ENCODE data around the gene ANKRD52. TPM values are rescaled to one million over a fixed set of nuclear protein-coding genes. Genes with fewer than 3 reads are reported as not detected.
"Not testable (repeated sequence)": the region's sequence is repeated elsewhere in the genome, so short reads cannot be mapped to it uniquely, and the experiment has no call there.

The ANKRD52 gene
- total RNA-seq, 1 experiment from 2014 or later: 45.3 TPM

DNA sequence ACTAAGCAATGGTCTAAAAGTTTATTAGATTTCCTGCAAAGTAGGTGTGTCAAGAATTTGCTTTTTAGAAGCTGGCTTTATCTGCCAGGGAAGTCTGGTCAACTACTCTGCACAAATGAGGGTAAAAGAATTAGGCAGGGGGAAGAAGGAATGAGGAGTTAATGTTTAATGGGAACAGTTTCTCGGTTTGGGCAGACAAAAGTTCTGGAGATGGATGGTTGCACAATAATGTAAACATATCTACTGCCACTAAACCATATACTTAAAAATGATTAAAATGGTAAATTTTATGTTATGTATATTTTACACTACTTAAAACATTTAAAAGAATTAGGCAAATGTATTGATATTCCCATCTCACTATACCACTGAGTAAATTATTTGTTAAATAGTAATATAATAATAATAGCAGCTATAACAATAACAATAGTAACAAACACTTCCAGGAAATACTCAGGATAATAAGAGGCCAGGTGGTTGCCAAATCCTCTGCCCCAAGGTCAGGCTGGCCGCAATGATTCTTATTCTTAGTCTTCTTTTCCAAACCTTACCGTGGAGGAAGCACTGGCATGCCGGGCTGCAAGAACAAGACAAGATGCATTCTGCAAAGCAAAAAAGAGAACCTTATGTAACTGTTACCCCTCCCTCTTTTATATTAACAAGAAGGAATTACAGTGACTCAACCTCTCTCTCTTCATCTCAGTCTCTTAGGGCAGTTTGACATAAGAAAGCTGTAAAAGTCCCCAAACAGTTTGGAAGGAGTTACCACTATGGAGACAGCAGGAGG, 28.1 kb upstream of the ANKRD52 start:
- peaks cover 68% of the 10 kb centered on the region for H3K36me3 Mint-ChIP-seq (ENCODE audit: insufficient read depth, unreplicated experiment)
- H3K4me1 Mint-ChIP-seq (ENCODE audit: low read depth, unreplicated experiment): peaks cover 10% of the 10 kb centered on the region
- H3K27me3 Mint-ChIP-seq (ENCODE audit: unreplicated experiment): no peaks in the 10 kb centered on the region
- no TSS peak for BruUV-seq (replicated peaks)
- no peak for DNase-seq
- TF ChIP-seq, protein P1, sequence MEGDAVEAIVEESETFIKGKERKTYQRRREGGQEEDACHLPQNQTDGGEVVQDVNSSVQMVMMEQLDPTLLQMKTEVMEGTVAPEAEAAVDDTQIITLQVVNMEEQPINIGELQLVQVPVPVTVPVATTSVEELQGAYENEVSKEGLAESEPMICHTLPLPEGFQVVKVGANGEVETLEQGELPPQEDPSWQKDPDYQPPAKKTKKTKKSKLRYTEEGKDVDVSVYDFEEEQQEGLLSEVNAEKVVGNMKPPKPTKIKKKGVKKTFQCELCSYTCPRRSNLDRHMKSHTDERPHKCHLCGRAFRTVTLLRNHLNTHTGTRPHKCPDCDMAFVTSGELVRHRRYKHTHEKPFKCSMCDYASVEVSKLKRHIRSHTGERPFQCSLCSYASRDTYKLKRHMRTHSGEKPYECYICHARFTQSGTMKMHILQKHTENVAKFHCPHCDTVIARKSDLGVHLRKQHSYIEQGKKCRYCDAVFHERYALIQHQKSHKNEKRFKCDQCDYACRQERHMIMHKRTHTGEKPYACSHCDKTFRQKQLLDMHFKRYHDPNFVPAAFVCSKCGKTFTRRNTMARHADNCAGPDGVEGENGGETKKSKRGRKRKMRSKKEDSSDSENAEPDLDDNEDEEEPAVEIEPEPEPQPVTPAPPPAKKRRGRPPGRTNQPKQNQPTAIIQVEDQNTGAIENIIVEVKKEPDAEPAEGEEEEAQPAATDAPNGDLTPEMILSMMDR (IDR thresholded peaks at IDR 0.05; ENCODE audit: unreplicated experiment): no peak
- peak overlapping the region; percentile 8 for H3K27ac Mint-ChIP-seq (ENCODE audit: unreplicated experiment)
- intact Hi-C loops (cut with micrococcal nuclease; ENCODE audit: unreplicated experiment): no loop called here
- H3K9me3 Mint-ChIP-seq (ENCODE audit: low read depth, unreplicated experiment): no peaks in the 10 kb centered on the region
- H3K4me3 Mint-ChIP-seq (ENCODE audit: low read depth, unreplicated experiment): no peak overlapping the region
- CTCF ChIA-PET: interaction anchor here (0.9 kb wide), 1 partner anchor 28 kb away, joined by 3 read pairs; the partner anchor contains the start of gene ANKRD52

DNA sequence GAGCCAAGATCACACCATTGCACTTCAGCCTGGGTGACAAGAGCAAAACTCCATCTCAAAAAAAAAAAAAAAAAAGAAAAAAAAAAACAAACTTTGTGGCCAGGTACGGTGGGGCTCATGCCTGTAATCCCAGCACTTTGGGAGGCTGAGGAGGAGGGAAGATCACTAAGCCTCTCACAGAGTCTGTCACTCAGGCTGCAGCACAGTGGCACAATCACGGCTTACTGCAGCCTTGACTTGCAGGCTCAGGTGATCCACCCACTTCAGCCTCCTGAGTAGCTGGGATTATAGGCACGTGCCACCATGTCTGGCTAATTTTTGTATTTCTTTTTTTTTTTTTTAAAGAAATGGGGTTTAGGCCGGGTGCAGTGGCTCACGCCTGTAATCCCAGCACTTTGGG, 26.1 kb upstream of the ANKRD52 start:
- H3K27me3 Mint-ChIP-seq (ENCODE audit: unreplicated experiment): not testable (repeated sequence)

DNA sequence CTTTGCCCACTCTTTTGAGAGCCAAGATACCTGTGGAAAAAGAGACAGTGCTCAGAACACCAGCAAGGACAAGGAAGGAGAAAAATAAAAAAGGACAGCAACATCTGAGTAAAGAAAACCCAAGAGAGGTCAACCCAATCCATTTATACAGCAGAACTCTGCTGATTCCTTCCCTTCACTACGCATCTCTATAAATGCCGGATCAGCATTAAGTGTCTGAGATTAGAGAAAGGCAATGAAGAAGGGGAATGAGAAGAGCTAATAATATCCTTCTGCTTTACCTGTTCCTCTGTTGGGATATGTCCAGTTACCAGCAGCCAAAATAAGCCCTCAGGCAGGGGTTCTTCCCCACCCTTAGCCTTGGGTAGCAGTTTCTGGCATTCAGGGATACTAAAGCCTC, 24.4 kb upstream of the ANKRD52 start:
- intact Hi-C loops (cut with micrococcal nuclease; ENCODE audit: unreplicated experiment): no loop called here
- DNase-seq: no peak
- Mint-ChIP-seq H3K9me3 (ENCODE audit: low read depth, unreplicated experiment) (no peaks in the 10 kb centered on the region), H3K4me3 (ENCODE audit: low read depth, unreplicated experiment) (no peak overlapping the region), H3K27ac (ENCODE audit: unreplicated experiment) (no peak overlapping the region), H3K4me1 (ENCODE audit: low read depth, unreplicated experiment) (peaks cover 6% of the 10 kb centered on the region), H3K27me3 (ENCODE audit: unreplicated experiment) (no peaks in the 10 kb centered on the region), H3K36me3 (ENCODE audit: insufficient read depth, unreplicated experiment) (peaks cover 78% of the 10 kb centered on the region)
- CTCF ChIA-PET: no interaction called here
- TF ChIP-seq, protein P1 (IDR thresholded peaks at IDR 0.05; ENCODE audit: unreplicated experiment): no peak
- no TSS peak for BruUV-seq (replicated peaks)

More for the DNA sequence above, 26.1 kb upstream of the ANKRD52 start:
- DNase-seq; H3K4me3 Mint-ChIP-seq (ENCODE audit: low read depth, unreplicated experiment); H3K27ac Mint-ChIP-seq (ENCODE audit: unreplicated experiment); intact Hi-C loops (cut with micrococcal nuclease; ENCODE audit: unreplicated experiment); H3K4me1 Mint-ChIP-seq (ENCODE audit: low read depth, unreplicated experiment); BruUV-seq (replicated peaks); H3K9me3 Mint-ChIP-seq (ENCODE audit: low read depth, unreplicated experiment): not testable (repeated sequence)
- CTCF ChIA-PET: interaction anchor here (0.6 kb wide), 1 partner anchor 894 kb away, joined by 4 read pairs; no protein-coding TSS in a partner anchor
- peaks cover 67% of the 10 kb centered on the region for H3K36me3 Mint-ChIP-seq (ENCODE audit: insufficient read depth, unreplicated experiment)

DNA sequence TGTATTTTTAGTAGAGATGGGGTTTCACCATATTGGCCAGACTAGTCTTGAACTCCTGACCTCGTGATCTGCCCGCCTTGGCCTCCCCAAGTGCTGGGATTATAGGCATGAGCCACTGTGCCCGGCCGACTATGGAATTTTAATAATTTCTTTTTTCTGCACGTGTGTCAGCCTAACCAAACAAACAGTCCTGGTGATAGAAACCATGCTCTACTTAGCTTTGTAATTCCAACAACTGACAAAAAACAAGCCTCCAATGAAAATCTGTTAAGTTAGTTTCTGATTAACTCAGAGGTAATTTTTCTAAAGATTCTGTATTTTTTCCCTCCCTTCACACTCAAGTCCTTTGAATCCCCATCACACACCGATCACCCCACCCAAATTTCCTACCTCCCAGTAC, 23.8 kb upstream of the ANKRD52 start:
- Mint-ChIP-seq H3K27ac (ENCODE audit: unreplicated experiment) (no peak overlapping the region), H3K4me3 (ENCODE audit: low read depth, unreplicated experiment) (no peak overlapping the region), H3K4me1 (ENCODE audit: low read depth, unreplicated experiment) (peaks cover 6% of the 10 kb centered on the region), H3K27me3 (ENCODE audit: unreplicated experiment) (no peaks in the 10 kb centered on the region), H3K9me3 (ENCODE audit: low read depth, unreplicated experiment) (no peaks in the 10 kb centered on the region), H3K36me3 (ENCODE audit: insufficient read depth, unreplicated experiment) (peaks cover 84% of the 10 kb centered on the region)
- CTCF ChIA-PET: no interaction called here
- no peak for DNase-seq
- BruUV-seq (replicated peaks): no TSS peak
- intact Hi-C loops (cut with micrococcal nuclease; ENCODE audit: unreplicated experiment): no loop called here
- TF ChIP-seq, protein P1 (IDR thresholded peaks at IDR 0.05; ENCODE audit: unreplicated experiment): no peak

DNA sequence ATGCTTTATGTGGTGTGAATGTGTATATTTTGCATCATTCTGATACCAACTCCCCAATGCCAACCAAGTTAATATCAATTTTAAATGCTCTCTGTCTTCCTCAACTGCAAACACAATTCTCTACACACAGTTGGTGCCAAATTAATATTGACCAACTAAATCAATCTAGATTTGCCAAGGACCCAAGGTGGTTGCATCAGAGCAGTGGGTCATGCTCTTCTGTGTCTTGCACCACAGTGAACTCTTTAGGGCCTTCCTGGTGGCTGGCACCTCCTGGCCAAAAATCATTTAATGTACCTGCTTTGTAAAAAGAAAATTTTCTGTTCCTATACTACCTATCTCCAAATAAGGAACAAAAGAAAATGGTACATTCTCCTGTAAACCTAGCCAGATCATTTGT, 22.7 kb upstream of the ANKRD52 start:
- intact Hi-C loops (cut with micrococcal nuclease; ENCODE audit: unreplicated experiment): no loop called here
- H3K27me3 Mint-ChIP-seq (ENCODE audit: unreplicated experiment): no peaks in the 10 kb centered on the region
- H3K27ac Mint-ChIP-seq (ENCODE audit: unreplicated experiment): no peak overlapping the region
- BruUV-seq (replicated peaks): no TSS peak
- peaks cover 83% of the 10 kb centered on the region for H3K36me3 Mint-ChIP-seq (ENCODE audit: insufficient read depth, unreplicated experiment)
- no peak for DNase-seq
- H3K4me1 Mint-ChIP-seq (ENCODE audit: low read depth, unreplicated experiment): no peaks in the 10 kb centered on the region
- CTCF ChIA-PET: no interaction called here
- no peak overlapping the region for H3K4me3 Mint-ChIP-seq (ENCODE audit: low read depth, unreplicated experiment)
- H3K9me3 Mint-ChIP-seq (ENCODE audit: low read depth, unreplicated experiment): no peaks in the 10 kb centered on the region
- TF ChIP-seq, protein P1 (IDR thresholded peaks at IDR 0.05; ENCODE audit: unreplicated experiment): no peak

Data from Calu3 (cell line).